OCI-LY3 (cell line): Measurements from ENCODE around the gene STX1A.

ENCODE experiments used
- H2AFZ ChIP-seq: fragments of 200-600, 300-600 bp; shearing (Covaris generic); 2 replicates; pipeline ENCODE4 v1.6.0; 2014; ENCODE audit warnings: antibody characterized with exemption, low read depth, low read length
- H3K27ac ChIP-seq: fragments of 200-600, 300-600 bp; sonication (generic); 2 replicates; pipeline ENCODE4 v1.5.1; 2014; ENCODE audit warnings: mild to moderate bottlenecking, low read length, moderate library complexity, mixed read lengths
- H3K27me3 ChIP-seq: fragments of 200-600, 300-600 bp; sonication (generic); 2 replicates; pipeline ENCODE4 v1.6.1; 2014; ENCODE audit warnings: low read depth, low read length, mixed read lengths
- H3K36me3 ChIP-seq: fragments of 200-600, 300-600 bp; sonication (generic); replicated peaks from 2 replicates; pipeline ENCODE3; 2014; ENCODE audit warnings: low read depth, low read length, mixed read lengths
- H3K4me1 ChIP-seq: fragments of 300-600, 200-600 bp; sonication (generic); 2 replicates; pipeline ENCODE4 v1.6.1; 2014; ENCODE audit warnings: low read length, mixed read lengths
- H3K4me2 ChIP-seq: fragments of 200-600, 300-600 bp; sonication (generic); 2 replicates; pipeline ENCODE4 v1.6.1; 2014; ENCODE audit warnings: low read length, mixed read lengths
- H3K4me3 ChIP-seq: fragments of 300-600, 200-600 bp; sonication (generic); 2 replicates; pipeline ENCODE4 v1.5.1; 2014; ENCODE audit warnings: antibody characterized with exemption, mild to moderate bottlenecking, low read length, moderate library complexity
- H3K79me2 ChIP-seq: fragments of 300-600, 200-600 bp; shearing (Covaris generic); 2 replicates; pipeline ENCODE4 v1.6.1; 2014; ENCODE audit warnings: mild to moderate bottlenecking, low read length, mixed read lengths
- H3K9ac ChIP-seq: fragments of 300-600, 200-600 bp; shearing (Covaris generic); 2 replicates; pipeline ENCODE4 v1.6.0; 2014; ENCODE audit warnings: mild to moderate bottlenecking, low read length, moderate library complexity
- H3K9me3 ChIP-seq: fragments of 200-600, 300-600 bp; shearing (Covaris generic); 2 replicates; pipeline ENCODE4 v1.6.1; 2014; ENCODE audit warnings: low read length, mixed read lengths; ENCODE audit not compliant: insufficient read depth
- H4K20me1 ChIP-seq: fragments of 200-600, 300-600 bp; sonication (generic); 2 replicates; pipeline ENCODE4 v1.6.1; 2016; ENCODE audit warnings: low read length, mixed read lengths; ENCODE audit not compliant: insufficient read depth
- EZH2phosphoT487 ChIP-seq: fragments of 200-600 bp; shearing (Covaris generic); IDR thresholded peaks from 2 replicates; pipeline ENCODE4 v1.6.1; 2018; ENCODE audit warnings: antibody characterized with exemption, mixed run types, low read depth
- TF ChIP-seq, protein P1 (sequence below): fragments of 200-600, 300-600 bp; sonication (generic); IDR thresholded peaks from 2 replicates; pipeline ENCODE4 v1.5.1; 2014; ENCODE audit warnings: antibody characterized with exemption, low read length, low read depth

STX1A gene

DNA sequence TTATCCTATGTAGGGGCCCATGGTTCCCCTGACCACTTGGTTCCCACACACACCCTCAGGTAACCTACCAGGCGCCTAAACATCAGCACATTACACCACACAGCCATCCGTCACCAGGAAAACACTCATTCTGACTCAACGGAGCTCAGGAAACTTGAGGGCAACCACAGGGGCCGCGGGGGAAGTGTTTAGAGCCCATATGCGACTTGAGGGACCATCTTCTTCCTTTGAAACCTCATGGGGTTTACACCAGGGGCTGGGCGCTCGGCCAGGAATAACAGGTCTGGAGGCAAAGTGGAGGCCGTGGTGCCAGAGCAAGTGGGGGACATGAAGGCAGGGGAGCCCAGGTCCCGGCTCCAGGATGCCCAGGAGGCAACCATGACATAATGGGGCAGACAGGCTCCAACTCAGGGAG is 1.5 kb downstream of the STX1A start:
- TF ChIP-seq, protein P1, sequence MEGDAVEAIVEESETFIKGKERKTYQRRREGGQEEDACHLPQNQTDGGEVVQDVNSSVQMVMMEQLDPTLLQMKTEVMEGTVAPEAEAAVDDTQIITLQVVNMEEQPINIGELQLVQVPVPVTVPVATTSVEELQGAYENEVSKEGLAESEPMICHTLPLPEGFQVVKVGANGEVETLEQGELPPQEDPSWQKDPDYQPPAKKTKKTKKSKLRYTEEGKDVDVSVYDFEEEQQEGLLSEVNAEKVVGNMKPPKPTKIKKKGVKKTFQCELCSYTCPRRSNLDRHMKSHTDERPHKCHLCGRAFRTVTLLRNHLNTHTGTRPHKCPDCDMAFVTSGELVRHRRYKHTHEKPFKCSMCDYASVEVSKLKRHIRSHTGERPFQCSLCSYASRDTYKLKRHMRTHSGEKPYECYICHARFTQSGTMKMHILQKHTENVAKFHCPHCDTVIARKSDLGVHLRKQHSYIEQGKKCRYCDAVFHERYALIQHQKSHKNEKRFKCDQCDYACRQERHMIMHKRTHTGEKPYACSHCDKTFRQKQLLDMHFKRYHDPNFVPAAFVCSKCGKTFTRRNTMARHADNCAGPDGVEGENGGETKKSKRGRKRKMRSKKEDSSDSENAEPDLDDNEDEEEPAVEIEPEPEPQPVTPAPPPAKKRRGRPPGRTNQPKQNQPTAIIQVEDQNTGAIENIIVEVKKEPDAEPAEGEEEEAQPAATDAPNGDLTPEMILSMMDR: no peak
- no peak for TF ChIP-seq EZH2phosphoT487
- H2AFZ ChIP-seq: no peak overlapping the region
- H3K4me1 ChIP-seq: peaks cover 11% of the 10 kb centered on the region
- peak overlapping the region; percentile 88 for H3K4me2 ChIP-seq
- H3K79me2 ChIP-seq: peaks cover 5% of the 10 kb centered on the region; the same call in 1 of the 2 replicates
- H3K4me3 ChIP-seq: peak overlapping the region; percentile 93; the same call in 1 of the 2 replicates
- H3K9ac ChIP-seq: no peak overlapping the region
- H3K27me3 ChIP-seq: 0 out of 2 replicates have a peak, but pooled peaks cover 3% of the 10 kb centered on the region
- no peaks in the 10 kb centered on the region for H3K36me3 ChIP-seq
- H3K9me3 ChIP-seq: no peaks in the 10 kb centered on the region
- peaks cover 4% of the 10 kb centered on the region; the same call in 1 of the 2 replicates for H4K20me1 ChIP-seq
- no peak overlapping the region for H3K27ac ChIP-seq

GRCh38 chr7:73717025-73717807 is 2.3 kb downstream of the STX1A start:
- TF ChIP-seq, protein P1: no peak
- TF ChIP-seq EZH2phosphoT487: no peak
- Histone ChIP-seq H2AFZ (no peak overlapping the region), H3K4me1 (peaks cover 11% of the 10 kb centered on the region), H3K36me3 (no peaks in the 10 kb centered on the region), H4K20me1 (peaks cover 6% of the 10 kb centered on the region; the same call in 1 of the 2 replicates), H3K9ac (no peak overlapping the region), H3K9me3 (no peaks in the 10 kb centered on the region), H3K4me3 (no peak overlapping the region), H3K27me3 (0 out of 2 replicates have a peak, but pooled peaks cover 3% of the 10 kb centered on the region), H3K79me2 (peaks cover 5% of the 10 kb centered on the region; the same call in 1 of the 2 replicates), H3K4me2 (no peak overlapping the region), H3K27ac (no peak overlapping the region)

DNA sequence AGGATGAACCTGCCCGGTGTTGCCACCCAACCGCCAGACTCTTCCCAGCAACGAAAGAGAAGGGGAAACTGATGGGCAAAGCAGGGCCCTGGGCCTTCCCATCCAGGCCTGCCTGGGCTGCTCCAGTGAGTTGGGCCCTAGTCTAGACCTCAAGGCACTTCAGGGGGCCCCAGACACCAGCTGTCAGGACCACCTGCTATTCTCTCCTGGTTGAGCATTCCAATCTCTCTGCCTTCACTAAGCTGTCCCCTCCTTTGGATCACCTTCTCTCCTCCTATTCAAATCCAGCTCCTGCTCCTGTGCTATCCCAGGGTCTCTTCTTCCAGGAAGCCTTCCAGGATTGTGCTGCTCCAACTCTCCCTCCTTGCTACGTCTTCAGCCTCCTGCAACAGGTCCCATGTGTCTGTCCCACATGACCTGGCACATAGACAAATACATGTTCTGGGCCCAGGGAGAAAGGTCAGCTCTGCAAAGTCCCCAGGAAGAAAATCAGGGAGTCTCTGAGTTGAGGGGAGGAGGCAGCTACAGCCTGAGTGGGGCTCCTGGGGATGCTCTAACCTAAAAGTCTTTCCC is 3.1 kb downstream of the STX1A start:
- Histone ChIP-seq H3K27me3 (0 out of 2 replicates have a peak, but pooled peaks cover 3% of the 10 kb centered on the region), H3K4me3 (no peak overlapping the region), H3K9me3 (no peaks in the 10 kb centered on the region), H3K9ac (no peak overlapping the region), H3K4me1 (peaks cover 11% of the 10 kb centered on the region), H3K79me2 (peaks cover 5% of the 10 kb centered on the region; the same call in 1 of the 2 replicates), H3K36me3 (no peaks in the 10 kb centered on the region), H2AFZ (no peak overlapping the region), H3K27ac (no peak overlapping the region), H4K20me1 (peaks cover 6% of the 10 kb centered on the region; the same call in 1 of the 2 replicates), H3K4me2 (no peak overlapping the region)
- TF ChIP-seq, protein P1: no peak
- TF ChIP-seq EZH2phosphoT487: no peak
